Measurements from ENCODE around the gene CBFA2T3.

- TF ChIP-seq YY1 (IDR thresholded peaks at IDR 0.05; ENCODE audit: low read depth): no peak
- no peak for TF ChIP-seq REST (IDR thresholded peaks at IDR 0.05; ENCODE audit: low read depth)
- no peak for TF ChIP-seq FOXM1 (IDR thresholded peaks at IDR 0.05; ENCODE audit: borderline replicate concordance, low read depth)
- TF ChIP-seq NFIC (IDR thresholded peaks at IDR 0.05): no peak
- no peak for TF ChIP-seq CEBPB (IDR thresholded peaks at IDR 0.05)
- TF ChIP-seq, protein P1, sequence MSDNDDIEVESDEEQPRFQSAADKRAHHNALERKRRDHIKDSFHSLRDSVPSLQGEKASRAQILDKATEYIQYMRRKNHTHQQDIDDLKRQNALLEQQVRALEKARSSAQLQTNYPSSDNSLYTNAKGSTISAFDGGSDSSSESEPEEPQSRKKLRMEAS (IDR thresholded peaks at IDR 0.05): no peak
- no peak for TF ChIP-seq TAF1 (IDR thresholded peaks at IDR 0.05; ENCODE audit: low read depth)
- TF ChIP-seq EGR1 (IDR thresholded peaks at IDR 0.05): no peak
- no peak for TF ChIP-seq EP300 (IDR thresholded peaks at IDR 0.05; ENCODE audit: borderline replicate concordance)
- no peak for TF ChIP-seq RAD21 (IDR thresholded peaks at IDR 0.05; ENCODE audit: low read depth)
Measured at GRCh38 chr16:88837806-88838205, 139.2 kb downstream of the CBFA2T3 start.
